ENCODE results near the gene EXOC6B. TPM values are rescaled to one million over a fixed set of nuclear protein-coding genes. Genes with fewer than 3 reads are reported as not detected.

EXOC6B gene
- total and polyA plus RNA-seq, 10 of the 15 experiments (the other 5 are each of a cell fraction or from before 2014, with no cell fraction given) = 0.23 to 2.2 (median 1.2) TPM

- Histone ChIP-seq H4K20me1 (ENCODE audit: control insufficient read depth, insufficient read depth) (no peaks in the 10 kb centered on the region), H2AFZ (ENCODE audit: control insufficient read depth, low read depth, low read length) (no peak overlapping the region), H3K4me3 (no peak overlapping the region), H3K4me1 (ENCODE audit: control insufficient read depth, insufficient read depth, low read length) (no peaks in the 10 kb centered on the region), H3K36me3 (ENCODE audit: control insufficient read depth in 2 of 2, insufficient read depth in 2 of 2, low read length in 1 of 2) (no peaks in the 10 kb centered on the region), H3K27ac (ENCODE audit: control insufficient read depth, insufficient read depth) (no peak overlapping the region), H3K4me2 (ENCODE audit: control insufficient read depth, insufficient read depth) (no peak overlapping the region), H3K9me3 (replicated peaks; ENCODE audit: control insufficient read depth, insufficient read depth, low read length) (no peaks in the 10 kb centered on the region), H3K9ac (ENCODE audit: control insufficient read depth, insufficient read depth, low read length) (no peak overlapping the region), H3K27me3 (replicated peaks in 1 of 2; ENCODE audit: control insufficient read depth in 2 of 2, insufficient read depth in 2 of 2, low read length in 1 of 2) (no peaks in the 10 kb centered on the region), H3K79me2 (ENCODE audit: control insufficient read depth, insufficient read depth, low read length) (no peaks in the 10 kb centered on the region)
- ATAC-seq (no peak), DNase-seq (ENCODE audit: low read depth, low spot score) (no peak), FAIRE-seq (no peak)
- RAD21 ChIA-PET (ENCODE audit: unreplicated experiment) = no interaction called here
- CTCF ChIA-PET = no interaction called here
- POLR2A ChIA-PET = no interaction called here
- in situ Hi-C loops (cut with MboI) = no loop called here
- intact Hi-C loops (cut with micrococcal nuclease; ENCODE audit: unreplicated experiment) = no loop called here
- BruUV-seq (replicated peaks) = no TSS peak
- WGBS (ENCODE audit: insufficient coverage, insufficient replicate concordance, low lambda C conversion rate, missing lambda C conversion rate) = 29% methylated on average over 1 of the region's 1 CpG
- SMC1A ChIA-PET (ENCODE audit: uncharacterized antibody, unreplicated experiment) = interaction anchor here (1.2 kb wide), 1 partner anchor 11 kb away, joined by 3 read pairs; no protein-coding TSS in a partner anchor
- TF ChIP-seq IRF3 (IDR thresholded peaks at IDR 0.05) (no peak), ZBTB33 (IDR thresholded peaks at IDR 0.05) (no peak), SRF (IDR thresholded peaks at IDR 0.05; ENCODE audit: low read depth in 2 of 2, low read length in 2 of 2) (no peak), SREBF2 (IDR thresholded peaks at IDR 0.05; ENCODE audit: low read length) (no peak), EGR1 (IDR thresholded peaks at IDR 0.05; ENCODE audit: borderline replicate concordance in 1 of 2, low read depth in 2 of 2, low read length in 2 of 2) (no peak), ASH2L (IDR thresholded peaks at IDR 0.05; ENCODE audit: borderline replicate concordance, low read depth) (no peak), RB1 (IDR thresholded peaks at IDR 0.05; ENCODE audit: borderline replicate concordance) (no peak), BACH1 (IDR thresholded peaks at IDR 0.05; ENCODE audit: borderline replicate concordance) (no peak), EED (IDR thresholded peaks at IDR 0.05; ENCODE audit: low read depth) (no peak), SP1 (IDR thresholded peaks at IDR 0.05; ENCODE audit: low read depth, low read length) (no peak), ATF3 (IDR thresholded peaks at IDR 0.05; ENCODE audit: borderline replicate concordance, extremely low read depth, low read depth, low read length) (no peak), NFXL1 (IDR thresholded peaks at IDR 0.05; ENCODE audit: borderline replicate concordance) (no peak), MTA2 (IDR thresholded peaks at IDR 0.05; ENCODE audit: low read depth) (no peak), ZBED1 (IDR thresholded peaks at IDR 0.05; ENCODE audit: borderline replicate concordance) (no peak)
Measured at GRCh38 chr2:72208225-72208624, 617.6 kb downstream of the EXOC6B start.

Data from GM12878 (cell line).